Testis (tissue), 2 donors: ENCODE data around the gene SERINC2.

Experiments
- POLR2A ChIP-seq: fragments of 450-650 bp; IDR thresholded peaks from one replicate; pipeline ENCODE4 v1.6.1; 2017; ENCODE audit warnings: antibody characterized with exemption, mild to moderate bottlenecking, moderate library complexity
- TF ChIP-seq, protein P1 (sequence below), 3 experiments: fragments of 450-650 bp in 2 of 3; fragments of 200-600 bp in 1 of 3; sonication (generic) in 1 of 3; IDR thresholded peaks; one replicate each; pipeline ENCODE4 v1.5.1; 2016 to 2019; ENCODE audit warnings: antibody characterized with exemption in 3 of 3, mild to moderate bottlenecking in 2 of 3, moderate library complexity in 1 of 3

DNA sequence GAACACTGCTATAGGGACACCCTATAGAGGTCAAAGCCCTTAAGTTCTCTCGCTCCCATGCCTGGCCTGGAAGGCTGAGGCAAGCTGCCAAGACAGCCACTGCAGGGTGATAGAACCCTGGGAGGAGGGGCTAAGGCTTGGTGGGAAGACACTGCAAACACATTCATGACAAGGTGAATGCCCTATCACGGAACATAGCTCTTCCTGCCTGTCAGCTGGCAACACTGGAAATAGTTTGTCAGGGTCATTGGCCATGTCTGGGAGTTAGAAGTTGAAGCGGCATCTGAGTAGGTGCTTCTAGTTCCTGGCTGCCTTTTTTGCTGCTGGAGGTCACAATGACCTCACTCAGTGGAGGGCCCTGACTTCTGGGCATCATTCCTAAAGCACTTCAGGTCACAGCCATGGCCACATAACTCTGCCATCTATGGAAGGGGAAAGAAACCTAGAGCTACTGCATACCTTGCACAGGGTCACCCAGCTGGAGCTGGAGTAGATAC, 44.4 kb upstream of the SERINC2 start:
- TF ChIP-seq, protein P1, sequence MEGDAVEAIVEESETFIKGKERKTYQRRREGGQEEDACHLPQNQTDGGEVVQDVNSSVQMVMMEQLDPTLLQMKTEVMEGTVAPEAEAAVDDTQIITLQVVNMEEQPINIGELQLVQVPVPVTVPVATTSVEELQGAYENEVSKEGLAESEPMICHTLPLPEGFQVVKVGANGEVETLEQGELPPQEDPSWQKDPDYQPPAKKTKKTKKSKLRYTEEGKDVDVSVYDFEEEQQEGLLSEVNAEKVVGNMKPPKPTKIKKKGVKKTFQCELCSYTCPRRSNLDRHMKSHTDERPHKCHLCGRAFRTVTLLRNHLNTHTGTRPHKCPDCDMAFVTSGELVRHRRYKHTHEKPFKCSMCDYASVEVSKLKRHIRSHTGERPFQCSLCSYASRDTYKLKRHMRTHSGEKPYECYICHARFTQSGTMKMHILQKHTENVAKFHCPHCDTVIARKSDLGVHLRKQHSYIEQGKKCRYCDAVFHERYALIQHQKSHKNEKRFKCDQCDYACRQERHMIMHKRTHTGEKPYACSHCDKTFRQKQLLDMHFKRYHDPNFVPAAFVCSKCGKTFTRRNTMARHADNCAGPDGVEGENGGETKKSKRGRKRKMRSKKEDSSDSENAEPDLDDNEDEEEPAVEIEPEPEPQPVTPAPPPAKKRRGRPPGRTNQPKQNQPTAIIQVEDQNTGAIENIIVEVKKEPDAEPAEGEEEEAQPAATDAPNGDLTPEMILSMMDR (IDR thresholded peaks at IDR 0.05): no peak
- no peak for TF ChIP-seq POLR2A
